Neuronal stem cell (in vitro differentiated cells): Measurements from ENCODE around the gene GOPC.

ENCODE experiments used
- DNase-seq: peaks from one replicate; pipeline ENCODE4 v3.0.0-alpha.2; 2013; ENCODE audit warnings: low spot score
- H2AFZ ChIP-seq: one replicate; pipeline ENCODE4 v1.6.1; 2013; ENCODE audit warnings: mild to moderate bottlenecking, low read length, inconsistent platforms
- H2AK5ac ChIP-seq: 2 replicates; pipeline ENCODE4 v1.6.1; 2013; ENCODE audit warnings: low read depth, mild to moderate bottlenecking, inconsistent platforms, low read length, moderate library complexity, mixed read lengths
- H2BK120ac ChIP-seq: 2 replicates; pipeline ENCODE4 v1.6.1; 2013; ENCODE audit warnings: low read depth, mild to moderate bottlenecking, inconsistent platforms, low read length, moderate library complexity, mixed read lengths
- H2BK12ac ChIP-seq: one replicate; pipeline ENCODE4 v1.6.1; 2013; ENCODE audit warnings: low read length, inconsistent platforms
- H2BK15ac ChIP-seq: 2 replicates; pipeline ENCODE4 v1.6.1; 2013; ENCODE audit warnings: mild to moderate bottlenecking, low read length, inconsistent platforms, mixed read lengths
- H2BK5ac ChIP-seq: one replicate; pipeline ENCODE4 v1.6.1; 2013; ENCODE audit warnings: inconsistent platforms, mild to moderate bottlenecking, low read length, moderate library complexity
- H3K14ac ChIP-seq: one replicate; pipeline ENCODE4 v1.6.1; 2013; ENCODE audit warnings: low read length, inconsistent platforms
- H3K18ac ChIP-seq: 2 replicates; pipeline ENCODE4 v1.6.1; 2013; ENCODE audit warnings: low read length, inconsistent platforms
- H3K23ac ChIP-seq: 2 replicates; pipeline ENCODE4 v1.6.1; 2013; ENCODE audit warnings: low read depth, mild to moderate bottlenecking, mixed read lengths, low read length, inconsistent platforms; ENCODE audit not compliant: poor library complexity
- H3K27ac ChIP-seq: replicated peaks from 3 replicates; pipeline ENCODE4 v1.5.1; 2013; ENCODE audit warnings: low read length, inconsistent platforms
- H3K27me3 ChIP-seq, 3 experiments: 2 replicates each; pipeline ENCODE4 v1.6.1; 2013; ENCODE audit warnings: low read length in 3 of 3, mild to moderate bottlenecking in 2 of 3, inconsistent platforms in 1 of 3, low read depth in 1 of 3, mixed read lengths in 1 of 3, moderate library complexity in 1 of 3; ENCODE audit not compliant: control insufficient read depth in 3 of 3, insufficient read depth in 3 of 3
- H3K36me3 ChIP-seq, 2 donors: replicated peaks in 1 of 2; 2 replicates each; pipeline ENCODE4 v1.6.1; 2013; ENCODE audit warnings: low read length in 2 of 2; ENCODE audit not compliant: control insufficient read depth in 2 of 2, insufficient read depth in 2 of 2
- H3K4ac ChIP-seq: 2 replicates; pipeline ENCODE4 v1.6.1; 2013; ENCODE audit warnings: inconsistent platforms, mild to moderate bottlenecking, low read length, moderate library complexity
- H3K4me1 ChIP-seq, 2 donors: 1 replicate in 1 of 2; 2 replicates in 1 of 2; pipeline ENCODE4 v1.6.1; 2013; ENCODE audit warnings: low read length in 2 of 2, low read depth in 1 of 2; ENCODE audit not compliant: control insufficient read depth in 2 of 2, insufficient read depth in 1 of 2
- H3K4me2 ChIP-seq: one replicate; pipeline ENCODE4 v1.6.1; 2013; ENCODE audit warnings: mild to moderate bottlenecking, low read length, inconsistent platforms; ENCODE audit not compliant: insufficient read depth, poor library complexity, severe bottlenecking
- H3K4me3 ChIP-seq, 2 donors: 2 replicates each; pipeline ENCODE4 v1.5.1; 2013; ENCODE audit warnings: low read length in 2 of 2, mild to moderate bottlenecking in 2 of 2, inconsistent platforms in 1 of 2, moderate library complexity in 1 of 2
- H3K79me1 ChIP-seq: one replicate; pipeline ENCODE4 v1.6.1; 2013; ENCODE audit warnings: low read depth, mild to moderate bottlenecking, inconsistent platforms, low read length, moderate library complexity
- H3K9ac ChIP-seq: one replicate; pipeline ENCODE4 v1.6.1; 2013; ENCODE audit warnings: mild to moderate bottlenecking, low read depth, low read length, inconsistent platforms; ENCODE audit not compliant: poor library complexity
- H3K9me3 ChIP-seq, 2 donors: replicated peaks in 1 of 2; 2 replicates each; pipeline versions ENCODE3 to v1.6.1; 2013; ENCODE audit warnings: low read length in 2 of 2, mild to moderate bottlenecking in 2 of 2, inconsistent platforms in 1 of 2, low read depth in 1 of 2, mixed read lengths in 1 of 2, moderate library complexity in 1 of 2; ENCODE audit not compliant: control insufficient read depth in 2 of 2, insufficient read depth in 1 of 2
- H4K8ac ChIP-seq: one replicate; pipeline ENCODE4 v1.6.1; 2013; ENCODE audit warnings: low read depth, mild to moderate bottlenecking, inconsistent platforms, low read length, moderate library complexity
- H4K91ac ChIP-seq: one replicate; pipeline ENCODE4 v1.6.1; 2013; ENCODE audit warnings: low read length, low read depth, mild to moderate bottlenecking, inconsistent platforms; ENCODE audit not compliant: poor library complexity
- whole genome bisulfite sequencing, 2 donors: extraction: QIAGEN DNeasy Blood & Tissue Kit; methylation state at CpG; one replicate each; pipeline ENCODE4 v1.1.7; 2013; ENCODE audit warnings: missing lambda C conversion rate in 2 of 2, mixed read lengths in 1 of 2; ENCODE audit not compliant: insufficient read length in 2 of 2, insufficient replicate concordance in 1 of 2; ENCODE audit errors: extremely low coverage in 2 of 2; 5-methylcytosine and 5-hydroxymethylcytosine counted together

GOPC gene

GRCh38 chr6:117617210-117618035 lies 15.1 kb upstream of the GOPC start:
- no peaks in the 10 kb centered on the region for H3K27me3 ChIP-seq
- H3K9ac ChIP-seq, result no peak overlapping the region
- H2BK5ac ChIP-seq, result no peak overlapping the region
- no peak overlapping the region for H3K4me2 ChIP-seq
- no peak overlapping the region for H3K18ac ChIP-seq
- H4K8ac ChIP-seq, result no peak overlapping the region
- no peaks in the 10 kb centered on the region for H3K9me3 ChIP-seq
- no peaks in the 10 kb centered on the region for H3K36me3 ChIP-seq
- no peak overlapping the region for H2BK120ac ChIP-seq
- H3K14ac ChIP-seq, result no peak overlapping the region
- no peak overlapping the region for H2BK12ac ChIP-seq
- WGBS, 2 donors, result no CpG with 5 or more reads among the region's 9 CpGs
- no peak overlapping the region for H2BK15ac ChIP-seq
- peak overlapping the region; percentile 35 for H2AFZ ChIP-seq
- H4K91ac ChIP-seq, result no peak overlapping the region
- H3K79me1 ChIP-seq, result no peaks in the 10 kb centered on the region
- DNase-seq, result no peak
- H2AK5ac ChIP-seq, result no peak overlapping the region
- H3K4me1 ChIP-seq, result no peaks in the 10 kb centered on the region
- H3K27ac ChIP-seq, result no peak overlapping the region
- H3K23ac ChIP-seq, result no peak overlapping the region
- H3K4me3 ChIP-seq, result no peak overlapping the region
- no peak overlapping the region for H3K4ac ChIP-seq

- Histone ChIP-seq H4K91ac (no peak overlapping the region), H3K9me3 (no peaks in the 10 kb centered on the region), H3K27me3 (no peaks in the 10 kb centered on the region), H3K23ac (no peak overlapping the region), H3K36me3 (no peaks in the 10 kb centered on the region), H2AK5ac (no peak overlapping the region), H2AFZ (no peak overlapping the region), H3K14ac (no peak overlapping the region), H2BK120ac (no peak overlapping the region), H3K9ac (no peak overlapping the region), H3K27ac (no peak overlapping the region), H3K4me3 (no peak overlapping the region), H2BK5ac (no peak overlapping the region), H3K4me2 (no peak overlapping the region), H2BK12ac (no peak overlapping the region), H4K8ac (no peak overlapping the region), H3K79me1 (no peaks in the 10 kb centered on the region), H3K18ac (no peak overlapping the region), H3K4me1 (no peaks in the 10 kb centered on the region), H2BK15ac (no peak overlapping the region), H3K4ac (no peak overlapping the region)
- WGBS, 2 donors, result no CpG with 5 or more reads among the region's 8 CpGs
- no peak for DNase-seq
Measured at GRCh38 chr6:117616391-117617209, 14.3 kb upstream of the GOPC start.

- Histone ChIP-seq H3K23ac (no peak overlapping the region), H3K4me3 (no peak overlapping the region), H3K27ac (no peak overlapping the region)
Measured at GRCh38 chr6:117615750-117616390, 13.6 kb upstream of the GOPC start.

More at GRCh38 chr6:117615750-117616390, 13.6 kb upstream of the GOPC start:
- Histone ChIP-seq H2AK5ac (no peak overlapping the region), H3K36me3 (no peaks in the 10 kb centered on the region), H4K91ac (no peak overlapping the region), H3K79me1 (no peaks in the 10 kb centered on the region), H3K9me3 (no peaks in the 10 kb centered on the region), H3K4me2 (no peak overlapping the region), H3K14ac (no peak overlapping the region), H2AFZ (no peak overlapping the region), H3K27me3 (no peaks in the 10 kb centered on the region), H2BK5ac (no peak overlapping the region), H3K9ac (no peak overlapping the region), H2BK12ac (no peak overlapping the region), H3K4me1 (no peaks in the 10 kb centered on the region), H4K8ac (no peak overlapping the region), H2BK15ac (no peak overlapping the region), H3K4ac (no peak overlapping the region), H3K18ac (no peak overlapping the region), H2BK120ac (no peak overlapping the region)
- no peak for DNase-seq
- no CpG with 5 or more reads among the region's 14 CpGs for WGBS, 2 donors
